A204.1 (cell line): ENCODE results near the gene MRTFA.
"Not testable (repeated sequence)": the region's sequence is repeated elsewhere in the genome, so short reads cannot be mapped to it uniquely, and the experiment has no call there.

Experiments
- FAIRE-seq: peaks from 2 replicates; lab custom pipeline; 2012; peaks lifted over from hg19 to GRCh38; lab: Jason Lieb, UNC

MRTFA gene

DNA sequence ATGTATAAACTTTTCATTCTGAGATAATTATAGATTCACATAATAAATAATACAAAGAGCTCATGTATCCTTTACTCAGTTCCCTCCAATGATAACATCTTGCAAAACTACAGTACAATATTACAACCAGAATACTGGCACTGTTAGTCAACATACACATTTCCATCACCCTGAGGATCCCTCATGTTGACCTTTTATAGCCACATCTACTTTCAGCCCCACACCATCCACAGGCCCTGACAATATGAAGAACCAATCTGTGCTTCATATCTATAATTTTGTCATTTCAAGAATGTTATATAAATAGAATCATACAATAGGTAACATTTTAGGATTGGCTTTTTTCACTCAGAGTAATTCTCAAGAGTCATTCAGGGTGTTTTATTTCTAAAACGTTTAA lies 115.5 kb downstream of the MRTFA start:
- FAIRE-seq = no peak

- FAIRE-seq = no peak
Observed at GRCh38 chr22:40520562-40520961, 116.0 kb downstream of the MRTFA start.

DNA sequence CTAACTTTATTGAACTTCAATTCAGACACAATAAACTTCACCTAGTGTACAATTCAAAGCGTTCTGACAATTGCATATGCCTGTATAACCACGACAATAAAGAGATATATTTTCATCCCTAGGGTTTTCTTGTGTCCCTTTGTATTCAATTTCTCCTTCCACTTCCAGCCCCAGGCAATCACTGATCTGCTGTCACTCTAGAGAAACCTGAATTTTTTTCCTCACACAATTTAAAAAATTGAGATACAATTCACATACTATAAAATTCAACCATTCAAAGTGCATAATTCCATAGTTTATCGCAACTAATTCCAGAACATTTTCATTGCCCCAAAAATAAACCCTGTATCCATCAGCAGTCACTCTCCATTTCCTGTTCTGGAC lies 116.6 kb downstream of the MRTFA start:
- no peak for FAIRE-seq

- FAIRE-seq = no peak
Observed at GRCh38 chr22:40519284-40519947, 117.1 kb downstream of the MRTFA start.

- no peak for FAIRE-seq
Observed at GRCh38 chr22:40518840-40519239, 117.7 kb downstream of the MRTFA start.

DNA sequence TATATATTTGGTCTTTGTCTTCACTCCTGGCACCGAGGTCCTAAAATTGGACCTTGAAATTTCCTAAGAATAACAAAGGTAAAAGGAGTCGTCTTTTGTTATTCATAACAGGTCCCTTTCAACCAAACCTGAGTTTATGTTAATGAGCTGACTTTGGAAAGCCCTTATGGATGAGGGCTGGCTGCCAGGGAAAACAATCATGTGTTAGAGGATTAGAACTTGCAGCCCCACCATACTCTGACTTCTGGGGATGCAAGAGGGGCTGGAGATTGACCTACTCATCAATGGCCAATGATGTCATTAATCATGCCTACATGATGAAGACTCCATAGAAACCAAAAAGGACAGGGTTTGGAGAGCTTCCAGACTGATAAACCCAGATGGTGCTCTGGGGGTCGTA lies 118.9 kb downstream of the MRTFA start:
- no peak for FAIRE-seq

GRCh38 chr22:40516416-40516815 lies 120.1 kb downstream of the MRTFA start:
- no peak for FAIRE-seq

DNA sequence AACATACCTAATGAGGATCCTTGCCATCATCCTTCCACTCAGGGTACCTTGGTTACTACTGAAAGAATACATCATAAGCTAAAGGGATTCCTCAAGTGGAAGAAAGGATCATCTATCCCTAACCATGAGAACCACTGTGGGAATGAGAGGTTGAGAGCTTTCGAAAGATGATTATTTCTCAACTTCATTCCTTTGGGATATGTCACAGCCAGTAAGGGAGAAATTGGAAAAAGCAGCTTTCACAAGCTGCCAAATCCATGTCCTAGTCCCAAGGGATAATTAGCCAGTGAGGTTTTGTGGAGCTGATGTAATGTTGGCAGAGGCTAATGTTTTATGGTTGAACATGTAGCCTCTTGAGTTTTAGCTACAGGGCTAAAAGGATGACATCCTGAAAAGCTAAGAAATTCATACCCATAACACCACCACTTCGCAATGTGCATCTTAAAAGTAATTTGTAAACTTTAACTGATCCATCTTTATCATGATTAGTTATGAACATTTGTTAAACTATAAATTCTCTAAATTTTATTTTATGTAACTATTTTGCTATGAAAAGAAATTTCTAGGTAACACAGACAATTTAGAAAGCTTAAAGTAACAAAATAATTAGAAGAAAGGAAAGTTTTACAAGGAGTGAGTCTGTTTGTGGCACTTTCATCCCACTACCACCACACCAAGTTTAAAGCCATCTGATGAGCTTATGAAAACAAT lies 123.9 kb downstream of the MRTFA start:
- no peak for FAIRE-seq

DNA sequence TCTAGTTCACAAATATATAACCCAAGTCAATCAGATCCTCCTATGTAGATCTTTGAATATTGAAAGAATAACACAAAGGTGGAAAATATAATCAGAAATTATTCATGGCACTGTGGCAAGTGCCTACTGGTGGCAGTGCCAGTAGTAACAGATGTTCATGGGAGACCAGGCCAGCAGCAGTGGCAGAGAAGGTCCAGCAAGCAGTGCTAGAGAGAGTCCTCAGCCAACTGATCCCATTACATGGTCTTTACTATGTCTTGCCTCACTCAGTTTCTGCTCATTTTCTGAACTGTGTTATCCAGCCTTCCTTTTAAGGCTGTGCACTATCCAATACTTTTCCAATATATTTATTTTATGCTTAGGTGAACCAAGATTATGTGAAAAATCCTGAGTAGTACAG lies 124.9 kb downstream of the MRTFA start:
- no peak for FAIRE-seq

GRCh38 chr22:40510631-40511364 lies 125.7 kb downstream of the MRTFA start:
- FAIRE-seq = no peak

- no peak for FAIRE-seq
Observed at GRCh38 chr22:40509401-40510134, 127.0 kb downstream of the MRTFA start.

DNA sequence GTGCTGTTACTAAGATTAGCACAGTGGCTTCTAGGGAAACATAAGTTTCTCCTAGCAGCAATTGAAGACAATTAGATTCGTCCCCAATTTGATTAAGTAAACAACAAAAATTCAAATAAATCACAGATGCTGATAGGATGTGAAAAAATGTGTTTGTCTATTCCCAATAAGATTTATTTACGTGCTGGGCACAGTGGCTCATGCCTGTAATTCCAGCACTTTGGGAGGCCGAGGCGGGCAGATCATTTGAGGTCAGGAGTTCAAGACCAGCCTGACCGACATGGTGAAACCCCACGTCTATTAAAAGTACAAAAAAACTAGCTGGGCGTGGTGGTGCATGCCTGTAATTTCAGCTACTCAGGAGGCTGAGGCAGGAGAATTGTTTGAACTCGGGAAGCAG lies 128.5 kb downstream of the MRTFA start:
- FAIRE-seq = not testable (repeated sequence)

- no peak for FAIRE-seq
Observed at GRCh38 chr22:40507491-40507890, 129.0 kb downstream of the MRTFA start.

DNA sequence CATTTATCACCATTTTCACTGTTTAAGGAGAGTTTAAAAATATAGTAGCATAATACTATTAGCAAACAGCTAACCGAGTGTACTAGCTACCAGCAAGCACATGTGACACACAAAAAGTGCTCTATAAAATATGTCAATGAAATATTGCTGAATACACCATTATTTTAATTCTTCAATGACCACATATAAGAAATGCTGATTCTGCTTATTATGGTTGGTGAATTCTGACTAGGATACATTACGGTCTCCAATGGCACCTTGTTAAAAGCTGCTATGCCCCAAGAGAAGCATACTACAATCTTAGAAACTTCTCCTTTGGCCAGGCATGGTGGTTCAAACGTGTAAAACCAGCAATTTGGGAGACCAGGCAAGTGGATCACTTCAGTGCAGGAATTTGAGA lies 129.8 kb downstream of the MRTFA start:
- FAIRE-seq = no peak

DNA sequence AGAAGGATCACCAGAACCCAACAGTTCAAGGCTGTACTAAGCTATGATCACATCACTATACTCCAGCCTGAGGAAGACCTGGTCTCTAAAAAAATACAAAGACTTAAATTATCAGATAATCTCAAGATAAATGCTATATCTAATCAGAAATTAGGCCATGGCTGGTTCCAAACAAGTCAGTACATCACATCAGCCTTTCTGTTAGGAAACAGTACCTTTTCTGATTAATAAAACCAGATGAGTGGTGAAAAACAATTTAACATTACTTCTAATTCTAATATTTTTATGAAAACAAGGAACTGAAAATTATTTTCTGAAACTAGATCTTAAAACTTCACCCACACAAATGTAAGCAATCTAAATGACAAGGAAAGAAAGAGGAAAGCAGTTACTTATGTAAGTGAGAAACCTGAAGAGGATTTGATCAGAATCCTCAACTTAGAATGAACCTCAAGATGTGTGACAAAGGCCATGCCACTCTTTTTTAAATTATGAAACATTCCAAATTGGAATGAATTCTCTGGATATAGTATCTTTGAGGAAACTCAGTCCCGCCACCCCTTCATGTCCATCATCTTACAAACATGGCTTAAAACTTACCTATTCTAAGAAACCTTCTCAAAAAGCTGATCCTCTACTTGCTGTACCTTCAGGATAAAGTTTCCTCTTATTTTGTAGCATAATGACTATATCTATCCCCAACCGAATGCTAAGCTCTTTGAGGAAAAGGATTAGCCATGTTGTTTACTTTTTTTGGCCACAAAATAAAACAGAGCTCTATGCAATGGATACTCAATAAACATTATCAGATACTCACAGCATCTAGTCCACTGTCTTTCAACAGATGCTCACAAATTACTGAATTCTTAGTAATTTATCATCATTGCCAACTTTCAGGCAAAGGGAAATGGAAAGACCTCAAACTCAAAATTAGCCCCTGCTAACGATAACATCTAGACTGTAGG lies 132.0 kb downstream of the MRTFA start:
- FAIRE-seq = no peak

- FAIRE-seq = no peak
Observed at GRCh38 chr22:40502919-40503318, 133.6 kb downstream of the MRTFA start.

- not testable (repeated sequence) for FAIRE-seq
Observed at GRCh38 chr22:40500465-40500786, 136.1 kb downstream of the MRTFA start.

DNA sequence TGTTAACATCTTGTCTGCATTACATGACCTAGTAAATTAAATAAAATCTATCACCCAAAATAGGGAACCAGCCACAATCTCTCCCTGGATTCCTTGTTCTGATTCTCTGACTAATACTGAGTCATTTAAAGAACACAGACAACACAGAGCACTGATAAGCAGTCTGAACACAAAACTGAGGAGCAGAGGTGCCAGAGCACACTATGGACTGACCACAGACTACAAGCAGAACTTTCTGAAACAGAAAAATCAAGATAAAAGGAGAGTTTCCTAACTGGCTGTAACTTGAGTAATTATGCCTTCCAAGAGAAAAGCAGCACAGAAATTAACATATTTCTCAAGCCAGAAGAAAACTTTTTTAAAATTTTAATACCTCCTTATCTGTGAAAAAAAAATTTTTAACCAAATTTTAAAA lies 137.3 kb downstream of the MRTFA start:
- peak; percentile 32 for FAIRE-seq

DNA sequence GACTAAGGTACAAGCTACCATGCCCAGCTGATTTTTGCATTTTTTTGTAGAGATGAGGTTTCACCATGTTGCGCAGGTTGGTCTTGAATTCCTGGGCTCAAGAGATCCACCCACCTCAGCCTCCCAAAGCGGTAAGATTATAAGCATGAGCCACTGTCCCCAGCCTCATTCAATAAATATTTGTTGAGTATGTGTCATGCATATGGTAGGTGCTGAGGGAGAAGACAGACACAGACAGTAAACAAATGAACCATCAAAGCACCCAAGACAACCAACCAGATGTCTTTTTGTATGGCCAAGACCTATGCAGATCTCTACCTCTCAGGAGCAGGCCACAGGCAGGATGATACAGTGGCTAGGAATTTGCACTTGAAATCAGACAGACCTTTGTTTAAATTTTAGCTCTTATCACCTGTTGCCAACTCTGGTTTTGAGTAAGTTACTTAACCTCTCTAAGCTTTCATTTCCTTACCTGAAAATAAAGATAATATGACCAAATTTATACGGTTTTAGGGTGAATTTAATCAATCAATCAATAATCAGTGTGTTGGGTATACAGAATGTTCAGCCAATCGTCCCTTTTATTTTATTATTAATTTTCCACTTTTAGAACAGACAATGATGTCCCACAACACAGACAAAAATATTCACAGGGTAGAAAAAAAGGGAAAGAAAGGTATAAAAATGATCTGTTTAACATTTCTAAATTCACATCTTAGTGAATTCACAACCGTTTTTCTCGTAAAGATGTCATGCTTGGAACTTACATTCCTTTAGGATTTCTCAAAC lies 137.9 kb downstream of the MRTFA start:
- FAIRE-seq = no peak

GRCh38 chr22:40493441-40493840 lies 143.1 kb downstream of the MRTFA start:
- FAIRE-seq = no peak
